Measurements from ENCODE around the gene BAD. TPM values are rescaled to one million over a fixed set of nuclear protein-coding genes. Genes with fewer than 3 reads are reported as not detected.

The BAD gene
- total RNA-seq, 1 experiment from 2014 or later, result 23.3 TPM

- H3K23ac ChIP-seq (ENCODE audit: insufficient read length, low read depth, low read length), result no peak overlapping the region
- Mint-ChIP-seq H3K36me3 (ENCODE audit: insufficient read depth in 1 of 3, low read depth in 3 of 3) (peaks cover 11 to 31% (median 23%) of the 10 kb centered on the region in 3 experiments; a peak in 6 of 7 replicates), H3K9me3 (no peaks in the 10 kb centered on the region), H3K4me3 (peak overlapping the region; percentile 97 to 99), H3K27ac (peak overlapping the region; percentile 99 to 100 (median 100)), H3K27me3 (ENCODE audit: low read depth) (no peaks in the 10 kb centered on the region; the same call in none of the 2 replicates), H3K4me1 (peaks cover 21 to 26% of the 10 kb centered on the region in 2 experiments)
- H3K23me2 ChIP-seq (ENCODE audit: insufficient read length, low read depth, low read length, poor library complexity, severe bottlenecking), result peaks cover 15% of the 10 kb centered on the region
- H2BK20ac ChIP-seq (ENCODE audit: low read depth, low read length, poor library complexity, severe bottlenecking), result no peak overlapping the region
- TF ChIP-seq CTCF (conservative IDR thresholded peaks at IDR 0.05), result peak; percentile 18; the same call in 1 of the 3 replicates
- no peak overlapping the region for H2BK12ac ChIP-seq (ENCODE audit: insufficient read length, low read depth, low read length)
- H3K79me2 ChIP-seq (ENCODE audit: insufficient read depth, low read length), result no peaks in the 10 kb centered on the region
- H3K56ac ChIP-seq (ENCODE audit: insufficient read length, low read depth, low read length), result no peak overlapping the region
- H2AK5ac ChIP-seq (ENCODE audit: insufficient read length, low read length), result no peak overlapping the region
- DNase-seq, result peak; percentile 99
- peak overlapping the region; percentile 24 for H2BK120ac ChIP-seq (ENCODE audit: low read depth, low read length, poor library complexity, severe bottlenecking)
- no peaks in the 10 kb centered on the region for H3K79me1 ChIP-seq (ENCODE audit: insufficient read depth, low read depth, low read length, poor library complexity, severe bottlenecking)
- H3K18ac ChIP-seq (ENCODE audit: insufficient read length, low read depth, low read length), result peak overlapping the region; percentile 68
- H3K27me3 ChIP-seq (ENCODE audit: insufficient read depth, low read length), result no peaks in the 10 kb centered on the region
- no peak overlapping the region for H4K8ac ChIP-seq (replicated peaks; ENCODE audit: insufficient read length, low read depth, low read length)
- H3T11ph ChIP-seq (ENCODE audit: low read length), result no peak overlapping the region
- H3K4ac ChIP-seq (ENCODE audit: low read depth, low read length), result no peak overlapping the region; the same call in 1 of the 2 replicates
- no peak overlapping the region for H2BK5ac ChIP-seq (ENCODE audit: insufficient read length, low read length)
- no peak overlapping the region for H4K5ac ChIP-seq (ENCODE audit: insufficient read length, low read depth, low read length)
- WGBS (ENCODE audit: extremely low coverage, insufficient read length, low lambda C conversion rate), result no CpG with 5 or more reads among the region's 58 CpGs
- peak overlapping the region; percentile 32 for H3K14ac ChIP-seq (ENCODE audit: insufficient read depth, low read length)
- no peaks in the 10 kb centered on the region for H3K4me1 ChIP-seq (ENCODE audit: insufficient read depth, low read length)
- H3K27ac ChIP-seq (ENCODE audit: insufficient read length, low read depth, low read length), result peak overlapping the region; percentile 33
- no peak overlapping the region for H4K91ac ChIP-seq (ENCODE audit: insufficient read length, low read depth, low read length)
- H2AFZ ChIP-seq (ENCODE audit: low read length), result no peak overlapping the region
- H3K9me3 ChIP-seq (ENCODE audit: control insufficient read depth, low read depth, low read length), result no peaks in the 10 kb centered on the region
- H4K20me1 ChIP-seq (ENCODE audit: control insufficient read depth, insufficient read depth, insufficient read length), result peaks cover 2% of the 10 kb centered on the region
- peak overlapping the region; percentile 68 for H3K9ac ChIP-seq (ENCODE audit: extremely low read depth, insufficient read length, low read length)
- H3K4me2 ChIP-seq (ENCODE audit: insufficient read depth, insufficient read length, low read length), result peak overlapping the region; percentile 59
- no peak overlapping the region for H2BK15ac ChIP-seq (ENCODE audit: low read depth, low read length)
Measured at GRCh38 chr11:64269540-64270220, 14.8 kb downstream of the BAD start.
